WERI-Rb-1 (cell line): Measurements from ENCODE around the gene HIF1A.
"Not testable (repeated sequence)": the region's sequence is repeated elsewhere in the genome, so short reads cannot be mapped to it uniquely, and the experiment has no call there.

Experiments
- DNase-seq: peaks from one replicate; pipeline ENCODE4 v3.0.0-alpha.2; 2020
- H3K27ac ChIP-seq: fragments of 250-450 bp; sonication (Bioruptor Pico); 2 replicates; pipeline ENCODE4 v1.5.1; 2020; ENCODE audit warnings: mild to moderate bottlenecking, moderate library complexity
- H3K27me3 ChIP-seq: fragments of 250-450 bp; sonication (Bioruptor Pico); 2 replicates; pipeline ENCODE4 v1.5.1; 2021; ENCODE audit warnings: mild to moderate bottlenecking, low read depth, moderate library complexity; ENCODE audit not compliant: insufficient read depth, severe bottlenecking
- H3K36me3 ChIP-seq: fragments of 250-450 bp; sonication (Bioruptor Pico); 2 replicates; pipeline ENCODE4 v1.5.1; 2020; ENCODE audit warnings: mild to moderate bottlenecking, moderate library complexity
- H3K4me3 ChIP-seq: 2 replicates; pipeline ENCODE4 v1.5.1; 2011; ENCODE audit warnings: low read depth, mild to moderate bottlenecking, control low read depth, low read length
- H3K9me3 ChIP-seq: fragments of 250-450 bp; sonication (Bioruptor Pico); 2 replicates; pipeline ENCODE4 v1.5.1; 2021; ENCODE audit warnings: mild to moderate bottlenecking, moderate library complexity; ENCODE audit not compliant: severe bottlenecking
- CTCF ChIP-seq: IDR thresholded peaks from 2 replicates; pipeline ENCODE4 v1.5.1; 2011; ENCODE audit warnings: low read depth, mild to moderate bottlenecking, control low read depth, inconsistent platforms, low read length

HIF1A gene

GRCh38 chr14:61706096-61706690 lies 10.9 kb downstream of the HIF1A start:
- no peak for DNase-seq
- no peaks in the 10 kb centered on the region for H3K27me3 ChIP-seq
- no peaks in the 10 kb centered on the region for H3K9me3 ChIP-seq
- no peak for TF ChIP-seq CTCF
- no peak overlapping the region for H3K27ac ChIP-seq
- H3K4me3 ChIP-seq = no peak overlapping the region
- no peaks in the 10 kb centered on the region for H3K36me3 ChIP-seq

DNA sequence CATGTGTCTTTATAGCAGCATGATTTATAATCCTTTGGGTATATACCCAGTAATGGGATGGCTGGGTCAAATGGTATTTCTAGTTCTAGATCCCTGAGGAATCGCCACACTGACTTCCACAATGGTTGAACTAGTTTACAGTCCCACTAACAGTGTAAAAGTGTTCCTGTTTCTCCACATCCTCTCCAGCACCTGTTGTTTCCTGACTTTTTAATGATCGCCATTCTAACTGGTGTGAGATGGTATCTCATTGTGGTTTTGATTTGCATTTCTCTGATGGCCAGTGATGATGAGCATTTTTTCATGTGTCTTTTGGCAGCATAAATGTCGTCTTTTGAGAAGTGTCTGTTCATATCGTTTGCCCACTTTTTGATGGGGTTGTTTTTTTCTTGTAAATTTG lies 12.5 kb downstream of the HIF1A start:
- not testable (repeated sequence) for H3K27me3 ChIP-seq, H3K9me3 ChIP-seq, DNase-seq, H3K27ac ChIP-seq, H3K4me3 ChIP-seq, H3K36me3 ChIP-seq

DNA sequence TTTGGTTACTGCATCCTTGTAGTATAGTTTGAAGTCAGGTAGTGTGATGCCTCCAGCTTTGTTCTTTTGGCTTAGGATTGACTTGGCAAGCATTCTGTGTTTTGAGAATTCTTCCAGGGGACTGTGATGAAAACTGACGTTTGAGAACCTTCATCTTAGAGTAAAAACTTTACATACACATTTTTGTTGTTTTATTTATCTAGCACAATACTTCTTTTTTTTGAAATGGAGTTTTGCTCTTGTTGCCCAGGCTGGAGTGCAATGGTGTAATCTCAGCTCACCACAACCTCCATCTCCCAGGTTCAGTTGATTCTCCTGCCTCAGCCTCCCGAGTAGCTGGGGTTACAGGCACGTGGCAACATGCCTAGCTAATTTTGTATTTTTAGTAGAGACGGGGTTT lies 13.4 kb downstream of the HIF1A start:
- not testable (repeated sequence) for H3K27ac ChIP-seq

DNA sequence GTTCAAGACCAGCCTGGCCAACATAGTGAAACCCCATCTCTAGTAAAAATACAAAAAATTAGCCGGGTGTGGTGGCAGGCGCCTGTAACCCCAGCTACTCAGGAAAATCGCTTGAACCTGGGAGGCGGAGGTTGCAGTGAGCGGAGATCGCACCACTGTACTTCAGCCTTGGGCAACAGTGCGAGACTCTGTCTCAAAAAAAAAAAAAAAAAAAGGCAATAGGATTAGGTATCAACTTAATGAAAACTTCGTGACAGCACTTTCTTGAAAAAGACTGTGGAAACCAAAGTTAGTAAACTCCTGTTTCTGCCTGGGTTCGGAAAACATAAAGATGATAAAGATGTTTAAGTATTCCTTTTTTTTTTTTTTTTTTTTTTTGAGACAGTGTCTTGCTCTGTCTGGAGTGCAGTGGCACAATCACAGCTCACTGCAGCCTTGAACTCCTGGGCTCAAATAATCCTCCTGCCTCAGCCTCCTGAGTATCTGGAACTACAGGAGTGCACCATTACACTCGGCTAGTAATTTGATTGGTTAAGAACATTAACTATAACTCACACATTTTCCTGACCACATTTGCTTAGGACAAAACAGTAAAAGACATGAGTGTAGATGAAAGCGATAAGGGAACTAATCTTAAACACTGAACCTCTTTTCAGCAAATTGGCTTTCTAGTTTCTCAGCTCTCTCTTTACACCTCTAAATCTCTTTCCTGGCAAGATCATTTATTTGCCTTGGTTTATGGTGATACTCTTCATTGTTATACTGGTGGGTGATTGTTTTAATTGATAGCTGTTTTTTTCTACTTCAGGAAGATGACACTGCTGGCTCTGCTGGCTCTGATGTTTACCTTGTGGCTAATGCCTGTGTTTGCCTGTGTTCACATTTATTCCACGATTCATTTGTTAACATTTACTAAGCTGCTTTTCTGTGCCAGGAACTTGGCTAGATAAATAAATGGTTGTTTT lies 15.8 kb downstream of the HIF1A start:
- Histone ChIP-seq H3K4me3 (no peak overlapping the region), H3K9me3 (no peaks in the 10 kb centered on the region), H3K36me3 (no peaks in the 10 kb centered on the region), H3K27me3 (no peaks in the 10 kb centered on the region), H3K27ac (no peak overlapping the region)
- no peak for TF ChIP-seq CTCF
- DNase-seq = no peak

More for the DNA sequence above, 13.4 kb downstream of the HIF1A start:
- H3K27me3 ChIP-seq, H3K4me3 ChIP-seq, H3K9me3 ChIP-seq, DNase-seq, H3K36me3 ChIP-seq: not testable (repeated sequence)

DNA sequence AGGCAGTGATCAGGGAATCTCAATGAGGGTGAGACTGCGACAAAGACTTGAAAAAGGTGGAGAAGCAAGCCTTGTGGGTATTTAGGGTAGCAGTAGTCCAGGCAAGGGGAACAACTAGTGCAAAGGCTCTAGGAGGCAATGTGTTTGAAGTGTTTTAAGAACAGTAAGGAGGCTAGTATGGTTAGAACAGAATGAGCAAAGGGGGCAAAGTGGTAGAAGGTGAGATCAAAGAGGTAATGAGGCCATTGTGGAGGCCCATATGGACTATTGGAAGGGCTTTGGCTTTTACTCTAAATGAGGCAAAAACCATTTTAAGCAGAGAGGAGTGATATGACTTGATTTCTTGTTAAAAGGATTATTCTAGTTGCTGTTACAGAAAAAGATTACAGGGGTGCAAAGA lies 16.8 kb downstream of the HIF1A start:
- no peak for TF ChIP-seq CTCF
- H3K36me3 ChIP-seq = no peaks in the 10 kb centered on the region
- H3K27ac ChIP-seq = no peak overlapping the region
- no peak overlapping the region for H3K4me3 ChIP-seq
- no peaks in the 10 kb centered on the region for H3K9me3 ChIP-seq
- no peak for DNase-seq
- no peaks in the 10 kb centered on the region for H3K27me3 ChIP-seq

DNA sequence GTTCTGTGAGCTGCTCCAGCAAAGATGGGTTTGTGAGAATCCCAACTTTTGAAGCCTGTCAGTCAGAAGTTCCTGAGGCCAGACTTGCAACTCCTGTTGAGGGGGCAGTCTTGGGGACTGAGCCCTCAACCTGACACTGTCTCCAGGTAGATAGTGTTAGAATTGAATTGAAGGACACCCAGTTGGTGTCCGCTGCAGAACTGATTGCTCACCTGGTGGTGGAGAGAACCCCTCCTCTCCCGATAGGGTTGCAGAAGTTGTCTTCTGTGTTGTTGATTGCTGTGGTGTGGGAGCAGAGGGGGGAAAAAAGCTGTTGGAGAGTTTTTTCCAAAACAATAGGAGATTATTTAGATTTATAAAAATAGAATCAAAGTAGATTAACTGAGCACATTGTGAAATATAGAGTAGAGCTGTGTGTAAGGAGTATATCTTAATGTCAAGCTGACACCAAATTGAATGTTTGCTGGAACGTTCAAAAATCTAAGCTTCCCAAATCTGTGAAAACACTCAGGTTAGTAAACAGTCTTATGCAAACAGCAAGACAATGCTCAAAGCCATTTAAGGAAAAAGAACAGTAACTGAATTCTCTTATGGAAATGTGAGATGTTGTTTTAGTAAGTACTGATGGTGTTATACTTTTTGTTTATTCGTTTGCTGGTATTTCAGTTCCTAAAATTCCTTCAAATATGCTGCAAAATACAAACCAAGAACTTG lies 18.6 kb downstream of the HIF1A start:
- no peak for DNase-seq
- H3K27me3 ChIP-seq = no peaks in the 10 kb centered on the region
- no peak overlapping the region for H3K27ac ChIP-seq
- no peaks in the 10 kb centered on the region for H3K9me3 ChIP-seq
- no peak overlapping the region for H3K4me3 ChIP-seq
- H3K36me3 ChIP-seq = no peaks in the 10 kb centered on the region
- TF ChIP-seq CTCF = no peak
